Stomach (tissue), 4 donors: ENCODE measurements around the gene THEM4.

ENCODE experiments used
- CTCF ChIP-seq, 7 experiments: fragments of 450-650 bp in 4 of 7; fragments of 200-600 bp in 3 of 7; sonication (generic) in 3 of 7; IDR thresholded peaks; one replicate each; pipeline ENCODE4 v1.5.1; 2016 to 2019; ENCODE audit warnings: antibody characterized with exemption in 7 of 7, control low read depth in 2 of 7, mild to moderate bottlenecking in 1 of 7
- POLR2AphosphoS5 ChIP-seq, 3 donors: sonication (generic); formaldehyde crosslinking; IDR thresholded peaks; one replicate each; pipeline ENCODE4 v1.6.1; 2016; ENCODE audit warnings: antibody characterized with exemption in 3 of 3

GRCh38 chr1:151953409-151954094 is 44.2 kb upstream of the THEM4 start:
- TF ChIP-seq CTCF (IDR thresholded peaks at IDR 0.05) (no peak), POLR2AphosphoS5 (IDR thresholded peaks at IDR 0.05) (no peak)
